ENCODE measurements around the gene PREB.
A peak's percentile ranks its signal among the peaks of the same experiment; 100 is the strongest.

The PREB gene

DNA sequence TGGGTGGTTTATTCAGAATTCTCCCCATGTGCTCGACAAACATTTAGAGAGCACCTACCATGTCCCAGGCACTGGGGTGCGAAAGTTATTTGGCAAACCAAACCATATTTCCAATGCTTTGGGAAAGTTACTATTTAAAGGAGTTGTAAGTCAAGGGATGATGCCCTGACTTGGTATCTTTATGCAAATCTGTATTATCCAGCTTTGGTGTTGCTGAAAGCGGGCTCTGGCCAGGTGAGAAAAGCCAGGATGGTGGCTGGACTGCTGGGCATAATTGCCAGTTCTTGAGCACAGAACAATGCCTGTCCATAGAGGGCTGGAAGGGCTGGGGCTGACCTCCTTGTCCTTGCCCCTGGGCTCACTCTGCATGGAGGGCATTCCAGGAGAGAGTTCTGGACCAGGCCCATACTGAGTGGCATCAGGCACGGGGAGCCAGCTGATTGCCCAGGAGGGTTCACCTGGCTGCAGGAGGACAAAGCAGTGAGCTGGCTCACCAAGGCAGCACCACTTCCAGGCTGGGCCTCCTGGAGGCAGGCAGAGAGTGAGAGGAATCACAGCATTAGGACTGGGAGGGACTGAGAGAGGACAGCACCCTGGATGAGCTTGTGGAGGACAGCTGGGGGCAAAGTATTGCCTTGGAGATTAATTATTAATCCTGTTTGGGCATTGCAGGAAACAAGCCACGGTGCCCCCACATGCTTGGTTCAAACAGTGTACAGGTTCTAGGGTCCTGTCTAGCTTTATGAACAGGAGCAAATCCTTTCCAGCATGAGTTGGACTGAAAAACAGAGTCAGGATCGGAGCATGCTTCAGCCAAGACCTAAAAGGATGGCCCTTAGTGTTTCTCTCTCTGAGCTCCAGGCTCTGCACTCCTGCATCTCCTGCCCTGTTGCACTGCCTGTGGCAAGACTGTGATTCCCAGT lies 40.7 kb downstream of the PREB start:
- Histone ChIP-seq H3K4me3 (ENCODE audit: low read depth, low read length) (no peak overlapping the region), H3K36me3 (ENCODE audit: control insufficient read depth, insufficient read depth, low read length) (no peaks in the 10 kb centered on the region), H3K4me1 (ENCODE audit: control insufficient read depth, insufficient read depth, low read length) (peaks cover 8% of the 10 kb centered on the region; the same call in 1 of the 2 replicates), H3K9ac (ENCODE audit: low read depth, low read length) (no peak overlapping the region), H3K9me3 (ENCODE audit: control insufficient read depth, insufficient read depth, low read length) (no peaks in the 10 kb centered on the region), H3K27ac (ENCODE audit: low read depth, low read length) (no peak overlapping the region), H3K27me3 (ENCODE audit: control insufficient read depth, insufficient read depth, low read length) (no peaks in the 10 kb centered on the region)

DNA sequence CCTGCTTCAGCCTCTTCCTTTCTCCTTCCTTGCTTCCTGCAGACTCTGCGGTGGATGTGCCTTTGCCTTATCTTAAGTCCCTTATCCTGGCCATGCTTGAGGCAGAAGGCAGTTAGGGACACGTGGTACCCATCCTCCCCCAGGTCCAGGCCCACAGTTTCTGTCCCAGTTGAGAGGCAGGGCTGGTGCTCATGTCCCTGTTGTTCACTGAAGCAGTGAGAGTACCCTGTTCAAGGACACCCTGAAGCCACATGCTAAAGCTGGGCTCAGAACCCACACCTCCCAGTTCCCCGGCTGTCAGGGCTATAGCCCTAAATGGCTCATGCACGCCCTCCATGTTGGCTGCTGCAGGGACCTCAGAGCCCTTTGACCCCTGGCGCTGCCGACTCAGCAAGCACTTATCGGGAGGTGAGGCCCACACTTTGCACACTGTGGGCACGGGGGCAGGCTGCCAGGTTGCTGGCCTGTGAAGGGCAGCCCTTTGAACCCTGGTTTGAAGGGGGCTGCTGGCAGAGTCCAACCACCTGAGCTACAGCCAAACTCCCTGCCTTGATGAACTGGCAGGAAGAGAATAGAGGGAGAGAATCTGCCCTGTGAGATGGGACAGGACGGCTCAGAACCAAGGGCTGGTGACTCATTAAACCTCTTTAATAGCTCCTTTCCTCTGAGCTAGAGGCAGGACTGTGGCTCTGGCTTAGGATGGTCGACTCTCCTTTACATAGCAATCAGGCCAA lies 41.6 kb downstream of the PREB start:
- Histone ChIP-seq H3K9me3 (ENCODE audit: control insufficient read depth, insufficient read depth, low read length) (no peaks in the 10 kb centered on the region), H3K27me3 (ENCODE audit: control insufficient read depth, insufficient read depth, low read length) (0 out of 2 replicates have a peak, but pooled peaks cover under 1% of the 10 kb centered on the region), H3K4me1 (ENCODE audit: control insufficient read depth, insufficient read depth, low read length) (peaks cover 8% of the 10 kb centered on the region; the same call in 1 of the 2 replicates), H3K36me3 (ENCODE audit: control insufficient read depth, insufficient read depth, low read length) (no peaks in the 10 kb centered on the region), H3K4me3 (ENCODE audit: low read depth, low read length) (no peak overlapping the region), H3K27ac (ENCODE audit: low read depth, low read length) (no peak overlapping the region), H3K9ac (ENCODE audit: low read depth, low read length) (no peak overlapping the region)

DNA sequence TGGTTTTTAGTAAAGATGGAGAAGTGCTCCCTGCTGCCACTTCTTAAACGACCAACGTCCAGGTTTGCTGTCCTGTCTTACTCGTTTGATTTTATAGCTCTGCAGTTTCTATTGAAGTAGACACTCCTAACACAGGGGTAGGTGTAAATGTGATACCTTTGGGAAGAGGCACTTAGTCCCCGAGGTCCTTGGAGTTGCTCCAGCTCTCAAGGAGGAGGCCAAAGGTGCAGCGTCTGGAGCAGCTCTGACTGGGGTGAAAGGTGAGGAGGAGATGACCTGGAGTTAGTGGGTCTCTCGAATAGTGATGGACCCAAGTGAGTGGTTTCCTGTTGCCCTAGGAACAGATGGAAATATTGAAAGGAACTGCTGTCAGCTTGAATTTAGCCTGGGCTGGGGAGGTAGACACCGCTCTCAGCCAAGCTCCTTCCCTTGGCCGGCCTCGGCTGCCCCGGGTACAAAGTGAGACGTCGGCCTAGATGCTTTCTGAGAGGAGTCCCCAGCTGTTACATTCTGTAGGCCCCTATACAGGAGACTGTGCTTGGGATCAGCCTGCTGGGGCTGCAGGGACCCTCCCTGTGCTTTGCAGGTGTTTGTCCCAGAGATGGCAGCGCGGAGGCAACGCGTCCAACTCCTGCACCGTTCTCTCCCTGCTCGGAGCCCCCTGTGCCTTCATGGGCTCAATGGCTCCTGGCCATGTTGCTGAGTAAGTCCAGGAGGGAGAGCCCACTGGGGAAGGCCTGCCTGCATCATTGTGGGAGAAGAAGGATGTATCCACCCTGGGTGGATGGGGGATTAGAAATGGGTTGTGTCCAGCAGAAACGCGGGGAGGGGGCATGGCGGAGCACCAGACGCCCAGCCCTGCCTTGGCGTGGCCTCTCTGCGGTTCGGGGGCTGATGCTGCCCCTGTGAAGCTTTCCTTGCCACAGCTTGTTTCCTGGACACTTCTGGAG lies 42.4 kb downstream of the PREB start:
- peaks cover 4% of the 10 kb centered on the region; the same call in 1 of the 2 replicates for H3K27me3 ChIP-seq (ENCODE audit: control insufficient read depth, insufficient read depth, low read length)
- H3K4me1 ChIP-seq (ENCODE audit: control insufficient read depth, insufficient read depth, low read length), result peaks cover 8% of the 10 kb centered on the region; the same call in 1 of the 2 replicates
- no peak overlapping the region for H3K9ac ChIP-seq (ENCODE audit: low read depth, low read length)
- H3K36me3 ChIP-seq (ENCODE audit: control insufficient read depth, insufficient read depth, low read length), result no peaks in the 10 kb centered on the region
- no peak overlapping the region for H3K27ac ChIP-seq (ENCODE audit: low read depth, low read length)
- H3K9me3 ChIP-seq (ENCODE audit: control insufficient read depth, insufficient read depth, low read length), result no peaks in the 10 kb centered on the region
- H3K4me3 ChIP-seq (ENCODE audit: low read depth, low read length), result no peak overlapping the region

DNA sequence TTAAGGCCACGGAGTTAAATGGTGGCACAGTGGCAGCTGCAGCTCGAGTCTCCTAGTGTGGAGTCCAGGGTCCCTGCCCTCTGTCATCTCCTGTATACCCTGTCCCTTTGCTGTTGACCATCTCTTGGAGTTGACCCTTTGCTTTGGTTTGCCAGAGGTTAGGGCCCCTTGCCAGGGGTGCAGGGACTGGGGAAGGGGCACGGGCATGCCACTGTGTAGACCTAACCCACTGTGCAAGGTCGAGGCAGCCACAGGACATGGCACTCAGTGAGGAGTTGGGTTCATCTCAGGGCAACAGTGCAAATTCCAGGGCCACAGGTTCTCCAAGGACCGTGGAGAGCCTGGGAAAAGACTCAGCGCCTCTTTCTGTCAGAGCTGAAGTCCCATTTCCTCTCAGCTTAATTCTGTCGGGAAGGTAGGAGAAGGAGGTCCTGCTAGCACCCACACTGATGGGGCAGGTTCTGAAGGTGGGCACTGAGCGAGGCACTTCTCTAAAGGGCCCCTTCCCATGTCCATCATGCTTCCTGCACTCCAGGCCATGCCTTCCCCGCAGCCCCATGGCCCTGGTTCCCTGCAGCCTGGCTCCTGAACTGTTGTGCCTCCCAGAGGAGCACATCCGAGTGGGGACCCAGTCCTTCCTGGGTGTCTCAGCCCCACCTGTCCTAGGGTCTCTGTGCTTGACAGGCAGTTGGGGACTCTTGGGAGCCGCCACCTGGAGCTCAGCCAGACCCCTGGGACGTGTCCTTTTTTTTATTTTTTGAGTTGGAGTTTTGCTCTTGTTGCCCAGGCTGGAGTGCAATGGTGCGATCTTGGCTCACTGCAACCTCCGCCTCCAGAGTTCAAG lies 45.1 kb downstream of the PREB start:
- Histone ChIP-seq H3K27me3 (ENCODE audit: control insufficient read depth, insufficient read depth, low read length) (peaks cover 16% of the 10 kb centered on the region), H3K9ac (ENCODE audit: low read depth, low read length) (no peak overlapping the region), H3K4me3 (ENCODE audit: low read depth, low read length) (no peak overlapping the region), H3K9me3 (ENCODE audit: control insufficient read depth, insufficient read depth, low read length) (no peaks in the 10 kb centered on the region), H3K4me1 (ENCODE audit: control insufficient read depth, insufficient read depth, low read length) (0 out of 2 replicates have a peak, but pooled peaks cover 5% of the 10 kb centered on the region), H3K27ac (ENCODE audit: low read depth, low read length) (no peak overlapping the region), H3K36me3 (ENCODE audit: control insufficient read depth, insufficient read depth, low read length) (no peaks in the 10 kb centered on the region)

DNA sequence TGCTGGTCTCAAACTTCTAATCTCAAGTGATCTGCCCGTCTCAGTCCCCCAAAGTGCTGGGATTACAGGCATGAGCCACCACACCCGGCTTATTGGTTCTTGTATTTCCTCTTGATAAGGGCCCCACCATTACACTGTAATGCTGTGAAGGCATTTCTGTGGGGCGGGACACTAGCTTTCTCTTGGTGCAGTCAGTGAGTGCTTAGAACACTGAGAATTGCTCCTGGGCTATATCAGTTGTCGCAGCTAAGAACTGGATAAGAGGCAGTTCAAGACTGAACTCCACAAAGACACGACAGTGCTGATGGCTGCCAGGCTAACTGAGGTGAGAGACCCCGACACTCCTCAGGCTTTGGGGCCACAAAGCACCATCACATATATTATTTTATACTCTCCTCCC lies 45.8 kb downstream of the PREB start:
- Histone ChIP-seq H3K9ac (ENCODE audit: low read depth, low read length) (no peak overlapping the region), H3K36me3 (ENCODE audit: control insufficient read depth, insufficient read depth, low read length) (no peaks in the 10 kb centered on the region), H3K9me3 (ENCODE audit: control insufficient read depth, insufficient read depth, low read length) (no peaks in the 10 kb centered on the region), H3K27me3 (ENCODE audit: control insufficient read depth, insufficient read depth, low read length) (peaks cover 16% of the 10 kb centered on the region), H3K27ac (ENCODE audit: low read depth, low read length) (no peak overlapping the region), H3K4me1 (ENCODE audit: control insufficient read depth, insufficient read depth, low read length) (0 out of 2 replicates have a peak, but pooled peaks cover 5% of the 10 kb centered on the region), H3K4me3 (ENCODE audit: low read depth, low read length) (no peak overlapping the region)

DNA sequence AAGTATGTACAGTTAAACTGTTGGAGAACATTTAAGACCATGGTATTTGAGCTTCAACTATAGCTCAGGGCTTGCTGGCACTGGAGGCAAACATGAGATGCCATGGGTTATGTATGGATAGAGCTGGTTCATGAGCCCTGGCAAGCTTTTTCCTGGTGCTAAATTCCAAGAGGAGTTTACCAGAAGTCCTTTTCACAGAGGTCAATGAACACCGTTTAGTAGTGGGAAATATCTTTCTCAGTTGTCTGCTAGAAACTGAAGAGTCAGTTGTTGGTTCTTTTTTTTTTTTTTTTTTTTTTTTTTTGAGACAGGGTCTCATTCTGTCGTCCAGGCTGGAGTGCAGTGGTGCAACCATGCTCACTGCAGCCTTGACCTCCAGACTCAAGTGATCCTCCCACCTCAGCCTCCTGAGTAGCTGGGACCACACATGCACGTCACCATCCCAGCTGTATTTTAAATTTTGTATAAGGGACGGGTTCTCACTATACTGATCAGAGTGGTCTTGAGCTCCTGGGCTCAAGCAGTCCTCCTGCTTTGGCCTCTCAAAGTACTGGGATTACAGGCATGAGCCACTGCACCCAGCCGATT lies 46.5 kb downstream of the PREB start:
- no peak overlapping the region for H3K27ac ChIP-seq (ENCODE audit: low read depth, low read length)
- H3K27me3 ChIP-seq (ENCODE audit: control insufficient read depth, insufficient read depth, low read length), result peaks cover 16% of the 10 kb centered on the region
- H3K4me3 ChIP-seq (ENCODE audit: low read depth, low read length), result peak overlapping the region; percentile 76; the same call in 1 of the 2 replicates
- no peaks in the 10 kb centered on the region for H3K36me3 ChIP-seq (ENCODE audit: control insufficient read depth, insufficient read depth, low read length)
- H3K9ac ChIP-seq (ENCODE audit: low read depth, low read length), result no peak overlapping the region
- H3K9me3 ChIP-seq (ENCODE audit: control insufficient read depth, insufficient read depth, low read length), result no peaks in the 10 kb centered on the region
- 0 out of 2 replicates have a peak, but pooled peaks cover 5% of the 10 kb centered on the region for H3K4me1 ChIP-seq (ENCODE audit: control insufficient read depth, insufficient read depth, low read length)

DNA sequence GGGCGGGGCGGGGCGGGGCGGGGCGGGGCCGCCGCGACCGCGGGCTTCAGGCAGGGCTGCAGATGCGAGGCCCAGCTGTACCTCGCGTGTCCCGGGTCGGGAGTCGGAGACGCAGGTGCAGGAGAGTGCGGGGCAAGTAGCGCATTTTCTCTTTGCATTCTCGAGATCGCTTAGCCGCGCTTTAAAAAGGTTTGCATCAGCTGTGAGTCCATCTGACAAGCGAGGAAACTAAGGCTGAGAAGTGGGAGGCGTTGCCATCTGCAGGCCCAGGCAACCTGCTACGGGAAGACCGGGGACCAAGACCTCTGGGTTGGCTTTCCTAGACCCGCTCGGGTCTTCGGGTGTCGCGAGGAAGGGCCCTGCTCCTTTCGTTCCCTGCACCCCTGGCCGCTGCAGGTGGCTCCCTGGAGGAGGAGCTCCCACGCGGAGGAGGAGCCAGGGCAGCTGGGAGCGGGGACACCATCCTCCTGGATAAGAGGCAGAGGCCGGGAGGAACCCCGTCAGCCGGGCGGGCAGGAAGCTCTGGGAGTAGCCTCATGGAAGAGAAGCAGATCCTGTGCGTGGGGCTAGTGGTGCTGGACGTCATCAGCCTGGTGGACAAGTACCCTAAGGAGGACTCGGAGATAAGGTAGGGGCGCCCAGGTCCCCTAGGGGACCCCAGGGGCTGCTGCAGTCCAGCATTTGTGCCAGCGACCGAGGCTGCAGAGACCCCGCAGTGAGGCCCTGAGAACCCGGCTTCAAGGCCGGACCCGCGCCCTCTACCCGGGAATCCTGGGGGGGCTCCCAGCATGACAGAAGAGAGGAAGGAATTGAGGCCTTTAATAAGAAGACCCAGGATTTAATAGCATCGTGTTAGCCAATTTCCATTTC lies 47.5 kb downstream of the PREB start, which contains the start of gene KHK:
TSS of gene KHK (plus strand) at position 49 of the 870 bp plus-strand sequence. CDS start at position 537, 488 bp downstream.
- H3K9me3 ChIP-seq (ENCODE audit: control insufficient read depth, insufficient read depth, low read length), result no peaks in the 10 kb centered on the region
- peak within 1 kb of the TSS; percentile 75 for H3K27ac ChIP-seq (ENCODE audit: low read depth, low read length)

DNA sequence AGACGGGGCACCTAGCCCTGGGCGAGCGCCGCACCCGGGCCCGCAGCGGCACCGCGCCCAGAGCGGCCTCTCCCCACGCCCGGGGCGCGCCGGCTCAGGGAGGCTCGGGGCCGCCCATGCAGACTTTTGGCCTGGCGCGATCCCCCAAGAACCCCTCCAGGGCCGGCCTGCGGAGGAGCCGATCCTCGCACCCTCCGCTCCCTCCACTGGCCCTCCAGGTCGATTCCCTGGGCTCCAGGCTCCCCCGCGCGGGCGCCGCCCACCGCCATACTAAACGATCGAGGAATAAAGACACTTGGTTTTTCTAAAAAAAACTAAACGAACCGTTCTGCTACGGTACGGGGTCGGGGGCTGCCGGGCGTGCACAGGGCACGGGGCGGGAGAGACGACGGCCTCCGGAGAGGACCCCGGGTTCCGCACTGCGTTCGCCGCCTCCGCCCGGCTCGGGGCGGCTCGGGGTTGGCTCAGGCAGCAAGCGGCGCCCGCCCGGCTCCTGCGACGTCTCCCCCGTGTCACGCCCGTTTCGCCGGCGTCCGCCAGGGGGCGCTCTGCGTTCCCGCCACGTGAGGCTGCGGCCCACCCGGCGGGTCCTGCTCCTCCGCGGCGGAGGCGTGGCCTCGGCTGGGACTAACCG lies 48.2 kb downstream of the PREB start:
- peaks cover 16% of the 10 kb centered on the region for H3K27me3 ChIP-seq (ENCODE audit: control insufficient read depth, insufficient read depth, low read length)
- H3K36me3 ChIP-seq (ENCODE audit: control insufficient read depth, insufficient read depth, low read length), result no peaks in the 10 kb centered on the region
- H3K4me3 ChIP-seq (ENCODE audit: low read depth, low read length), result peak overlapping the region; percentile 76
- no peaks in the 10 kb centered on the region for H3K9me3 ChIP-seq (ENCODE audit: control insufficient read depth, insufficient read depth, low read length)
- peak overlapping the region; percentile 57; the same call in 1 of the 2 replicates for H3K9ac ChIP-seq (ENCODE audit: low read depth, low read length)
- H3K4me1 ChIP-seq (ENCODE audit: control insufficient read depth, insufficient read depth, low read length), result peaks cover 8% of the 10 kb centered on the region; the same call in 1 of the 2 replicates
- H3K27ac ChIP-seq (ENCODE audit: low read depth, low read length), result peak overlapping the region; percentile 75

More for the DNA sequence above, 47.5 kb downstream of the PREB start, which contains the start of gene KHK:
- peaks cover 16% of the 10 kb centered on the region for H3K27me3 ChIP-seq (ENCODE audit: control insufficient read depth, insufficient read depth, low read length)
- H3K9ac ChIP-seq (ENCODE audit: low read depth, low read length), result peak within 1 kb of the TSS; percentile 57; the same call in 1 of the 2 replicates
- 0 out of 2 replicates have a peak, but pooled peaks cover 5% of the 10 kb centered on the region for H3K4me1 ChIP-seq (ENCODE audit: control insufficient read depth, insufficient read depth, low read length)
- no peaks in the 10 kb centered on the region for H3K36me3 ChIP-seq (ENCODE audit: control insufficient read depth, insufficient read depth, low read length)
- H3K4me3 ChIP-seq (ENCODE audit: low read depth, low read length), result peak within 1 kb of the TSS; percentile 76

Measured in HUES48 (cell line).